ENCODE results near the gene DNAH12.
"Not testable (repeated sequence)": the region's sequence is repeated elsewhere in the genome, so short reads cannot be mapped to it uniquely, and the experiment has no call there.

DNAH12 gene

DNA sequence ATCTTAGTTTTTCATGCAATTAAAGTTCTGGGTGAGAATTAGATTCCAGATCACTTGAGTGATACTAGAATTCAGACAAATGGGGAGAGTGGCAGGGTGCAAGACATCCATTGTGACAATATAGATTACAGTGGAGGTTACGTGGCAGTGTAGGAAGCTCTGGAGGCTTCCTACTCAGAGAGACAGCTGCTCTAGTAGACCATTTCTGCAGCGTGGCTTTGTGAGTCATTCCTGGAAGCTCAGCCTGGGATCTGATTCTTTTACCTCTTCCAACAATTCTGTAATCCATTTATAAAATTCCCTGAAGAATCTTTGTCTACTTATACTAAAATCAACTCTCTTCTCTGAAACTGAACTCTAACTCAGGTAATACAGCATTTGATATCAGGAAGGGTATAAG is 161.2 kb downstream of the DNAH12 start:
- H3K4me1 ChIP-seq (ENCODE audit: control insufficient read depth in 2 of 2, insufficient read depth in 1 of 2, low read depth in 1 of 2, low read length in 2 of 2), result no peaks in the 10 kb centered on the region
- no peak overlapping the region for H4K8ac ChIP-seq (ENCODE audit: low read depth, low read length)
- no peak overlapping the region for H3K4me3 ChIP-seq (ENCODE audit: low read length in 2 of 2)
- DNase-seq (ENCODE audit: low spot score), result no peak
- no peak overlapping the region for H2BK15ac ChIP-seq (ENCODE audit: low read length)
- no peak overlapping the region for H3K27ac ChIP-seq (replicated peaks; ENCODE audit: low read length)
- no peak overlapping the region for H3K23ac ChIP-seq (ENCODE audit: low read depth, low read length, poor library complexity)
- H3K9ac ChIP-seq (ENCODE audit: low read depth, low read length, poor library complexity), result no peak overlapping the region
- no peak overlapping the region for H3K18ac ChIP-seq (ENCODE audit: low read length)
- H3K79me1 ChIP-seq (ENCODE audit: low read depth, low read length), result no peaks in the 10 kb centered on the region
- H3K27me3 ChIP-seq (ENCODE audit: control insufficient read depth in 3 of 3, insufficient read depth in 3 of 3, low read depth in 1 of 3, low read length in 3 of 3), result peaks cover 0 to 22% (median 0%) of the 10 kb centered on the region in 3 experiments
- no peaks in the 10 kb centered on the region for H3K36me3 ChIP-seq (replicated peaks in 1 of 2; ENCODE audit: control insufficient read depth in 2 of 2, insufficient read depth in 2 of 2, low read length in 2 of 2)
- no peak overlapping the region for H3K14ac ChIP-seq (ENCODE audit: low read length)
- no peaks in the 10 kb centered on the region for H3K9me3 ChIP-seq (replicated peaks in 1 of 2; ENCODE audit: control insufficient read depth in 2 of 2, insufficient read depth in 1 of 2, low read depth in 1 of 2, low read length in 2 of 2)
- peak overlapping the region; percentile 0 for H2AFZ ChIP-seq (ENCODE audit: low read length)
- no peak overlapping the region for H4K91ac ChIP-seq (ENCODE audit: low read depth, low read length, poor library complexity)
- no peak overlapping the region for H2BK12ac ChIP-seq (ENCODE audit: low read length)
- no peak overlapping the region for H3K4ac ChIP-seq (ENCODE audit: low read length)
- H3K4me2 ChIP-seq (ENCODE audit: insufficient read depth, low read length, poor library complexity, severe bottlenecking), result no peak overlapping the region
- WGBS, 2 donors (ENCODE audit: extremely low coverage in 2 of 2, insufficient read length in 2 of 2, insufficient replicate concordance in 1 of 2), result no CpG with 5 or more reads among the region's 2 CpGs
- no peak overlapping the region for H2BK5ac ChIP-seq (ENCODE audit: low read length)
- H2AK5ac ChIP-seq (ENCODE audit: low read depth, low read length), result no peak overlapping the region
- H2BK120ac ChIP-seq (ENCODE audit: low read depth, low read length), result no peak overlapping the region

DNA sequence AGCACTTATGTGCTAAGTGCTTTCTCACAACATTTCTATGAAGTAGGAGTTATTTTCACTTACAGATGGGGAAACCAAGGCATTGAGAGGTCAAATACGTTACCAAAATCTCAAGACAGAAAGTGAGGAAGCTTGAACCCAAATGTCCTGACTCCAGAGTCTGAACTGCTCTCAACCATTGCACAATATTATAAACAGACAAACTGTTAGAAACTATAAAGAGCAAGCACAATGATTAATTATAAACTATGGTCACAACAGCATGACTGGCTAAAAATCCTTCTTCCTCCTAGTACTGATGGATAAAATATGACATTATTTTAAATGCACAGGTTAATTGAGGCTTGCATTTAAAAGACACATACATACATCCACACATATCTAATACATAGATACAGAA is 173.8 kb downstream of the DNAH12 start:
- H2AFZ ChIP-seq (ENCODE audit: low read length), result no peak overlapping the region
- no peak overlapping the region for H3K14ac ChIP-seq (ENCODE audit: low read length)
- no peak overlapping the region for H2BK120ac ChIP-seq (ENCODE audit: low read depth, low read length)
- WGBS, 2 donors (ENCODE audit: extremely low coverage in 2 of 2, insufficient read length in 2 of 2, insufficient replicate concordance in 1 of 2), result no CpG with 5 or more reads among the region's 1 CpG
- H2BK12ac ChIP-seq (ENCODE audit: low read length), result no peak overlapping the region
- H2BK5ac ChIP-seq (ENCODE audit: low read length), result no peak overlapping the region
- H3K4me3 ChIP-seq (ENCODE audit: low read length in 2 of 2), result no peak overlapping the region
- H2AK5ac ChIP-seq (ENCODE audit: low read depth, low read length), result no peak overlapping the region
- no peaks in the 10 kb centered on the region for H3K9me3 ChIP-seq (replicated peaks in 1 of 2; ENCODE audit: control insufficient read depth in 2 of 2, insufficient read depth in 1 of 2, low read depth in 1 of 2, low read length in 2 of 2)
- no peak overlapping the region for H3K27ac ChIP-seq (replicated peaks; ENCODE audit: low read length)
- peaks cover 0 to 9% (median 0%) of the 10 kb centered on the region in 3 experiments for H3K27me3 ChIP-seq (ENCODE audit: control insufficient read depth in 3 of 3, insufficient read depth in 3 of 3, low read depth in 1 of 3, low read length in 3 of 3)
- no peaks in the 10 kb centered on the region for H3K79me1 ChIP-seq (ENCODE audit: low read depth, low read length)
- no peak overlapping the region for H3K18ac ChIP-seq (ENCODE audit: low read length)
- no peak overlapping the region for H3K23ac ChIP-seq (ENCODE audit: low read depth, low read length, poor library complexity)
- H3K4ac ChIP-seq (ENCODE audit: low read length), result no peak overlapping the region
- DNase-seq (ENCODE audit: low spot score), result no peak
- H3K9ac ChIP-seq (ENCODE audit: low read depth, low read length, poor library complexity), result no peak overlapping the region
- H3K36me3 ChIP-seq (replicated peaks in 1 of 2; ENCODE audit: control insufficient read depth in 2 of 2, insufficient read depth in 2 of 2, low read length in 2 of 2), result no peaks in the 10 kb centered on the region
- no peak overlapping the region for H2BK15ac ChIP-seq (ENCODE audit: low read length)
- no peak overlapping the region for H4K91ac ChIP-seq (ENCODE audit: low read depth, low read length, poor library complexity)
- no peak overlapping the region for H4K8ac ChIP-seq (ENCODE audit: low read depth, low read length)
- H3K4me1 ChIP-seq (ENCODE audit: control insufficient read depth in 2 of 2, insufficient read depth in 1 of 2, low read depth in 1 of 2, low read length in 2 of 2), result no peaks in the 10 kb centered on the region
- no peak overlapping the region for H3K4me2 ChIP-seq (ENCODE audit: insufficient read depth, low read length, poor library complexity, severe bottlenecking)

GRCh38 chr3:57365089-57365488 is 179.1 kb downstream of the DNAH12 start:
- not testable (repeated sequence) for H4K8ac ChIP-seq (ENCODE audit: low read depth, low read length)

DNA sequence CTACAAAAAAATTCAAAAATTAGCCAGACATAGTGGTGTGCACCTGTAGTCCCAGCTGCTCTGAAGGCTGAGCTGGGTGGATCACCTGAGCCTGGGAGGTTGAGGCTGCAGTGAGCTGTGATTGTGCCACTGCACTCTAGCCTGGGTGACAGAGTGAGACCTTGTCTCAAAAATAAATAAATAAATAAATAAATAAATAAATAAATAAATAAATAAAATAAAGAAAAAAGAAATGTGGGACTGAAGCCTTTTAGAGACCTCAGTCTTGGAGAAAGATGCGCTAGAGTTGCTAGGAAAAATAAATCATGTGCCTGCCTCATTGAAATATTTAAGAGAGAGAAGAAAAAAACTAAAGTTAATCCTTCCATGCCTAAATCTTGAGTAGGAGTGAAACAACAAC is 187.9 kb downstream of the DNAH12 start:
- not testable (repeated sequence) for H3K4me2 ChIP-seq (ENCODE audit: insufficient read depth, low read length, poor library complexity, severe bottlenecking); H4K8ac ChIP-seq (ENCODE audit: low read depth, low read length); H3K9ac ChIP-seq (ENCODE audit: low read depth, low read length, poor library complexity); H3K4me1 ChIP-seq (ENCODE audit: control insufficient read depth in 2 of 2, insufficient read depth in 1 of 2, low read depth in 1 of 2, low read length in 2 of 2); H3K79me1 ChIP-seq (ENCODE audit: low read depth, low read length); H2AFZ ChIP-seq (ENCODE audit: low read length); H3K9me3 ChIP-seq (replicated peaks in 1 of 2; ENCODE audit: control insufficient read depth in 2 of 2, insufficient read depth in 1 of 2, low read depth in 1 of 2, low read length in 2 of 2); H2BK12ac ChIP-seq (ENCODE audit: low read length); DNase-seq (ENCODE audit: low spot score); H2AK5ac ChIP-seq (ENCODE audit: low read depth, low read length); H3K14ac ChIP-seq (ENCODE audit: low read length); H3K18ac ChIP-seq (ENCODE audit: low read length); H2BK15ac ChIP-seq (ENCODE audit: low read length); H3K23ac ChIP-seq (ENCODE audit: low read depth, low read length, poor library complexity); H4K91ac ChIP-seq (ENCODE audit: low read depth, low read length, poor library complexity); H3K4me3 ChIP-seq (ENCODE audit: low read length in 2 of 2); H3K4ac ChIP-seq (ENCODE audit: low read length); H3K36me3 ChIP-seq (replicated peaks in 1 of 2; ENCODE audit: control insufficient read depth in 2 of 2, insufficient read depth in 2 of 2, low read length in 2 of 2); H2BK5ac ChIP-seq (ENCODE audit: low read length); H2BK120ac ChIP-seq (ENCODE audit: low read depth, low read length); H3K27me3 ChIP-seq (ENCODE audit: control insufficient read depth in 3 of 3, insufficient read depth in 3 of 3, low read depth in 1 of 3, low read length in 3 of 3); H3K27ac ChIP-seq (replicated peaks; ENCODE audit: low read length)
- WGBS, 2 donors (ENCODE audit: extremely low coverage in 2 of 2, insufficient read length in 2 of 2, insufficient replicate concordance in 1 of 2), result no CpG with 5 or more reads among the region's 1 CpG

More at GRCh38 chr3:57365089-57365488, 179.1 kb downstream of the DNAH12 start:
- not testable (repeated sequence) for H3K23ac ChIP-seq (ENCODE audit: low read depth, low read length, poor library complexity); H3K4ac ChIP-seq (ENCODE audit: low read length); H2AK5ac ChIP-seq (ENCODE audit: low read depth, low read length); H3K27ac ChIP-seq (replicated peaks; ENCODE audit: low read length); H3K27me3 ChIP-seq (ENCODE audit: control insufficient read depth in 3 of 3, insufficient read depth in 3 of 3, low read depth in 1 of 3, low read length in 3 of 3); H3K9ac ChIP-seq (ENCODE audit: low read depth, low read length, poor library complexity); H3K4me1 ChIP-seq (ENCODE audit: control insufficient read depth in 2 of 2, insufficient read depth in 1 of 2, low read depth in 1 of 2, low read length in 2 of 2); H3K4me3 ChIP-seq (ENCODE audit: low read length in 2 of 2); H2BK15ac ChIP-seq (ENCODE audit: low read length); H3K14ac ChIP-seq (ENCODE audit: low read length); H2AFZ ChIP-seq (ENCODE audit: low read length); H3K9me3 ChIP-seq (replicated peaks in 1 of 2; ENCODE audit: control insufficient read depth in 2 of 2, insufficient read depth in 1 of 2, low read depth in 1 of 2, low read length in 2 of 2); H3K36me3 ChIP-seq (replicated peaks in 1 of 2; ENCODE audit: control insufficient read depth in 2 of 2, insufficient read depth in 2 of 2, low read length in 2 of 2); H2BK5ac ChIP-seq (ENCODE audit: low read length); H3K18ac ChIP-seq (ENCODE audit: low read length); DNase-seq (ENCODE audit: low spot score); H3K4me2 ChIP-seq (ENCODE audit: insufficient read depth, low read length, poor library complexity, severe bottlenecking); H4K91ac ChIP-seq (ENCODE audit: low read depth, low read length, poor library complexity); H2BK12ac ChIP-seq (ENCODE audit: low read length); H2BK120ac ChIP-seq (ENCODE audit: low read depth, low read length); H3K79me1 ChIP-seq (ENCODE audit: low read depth, low read length)
- WGBS, 2 donors (ENCODE audit: extremely low coverage in 2 of 2, insufficient read length in 2 of 2, insufficient replicate concordance in 1 of 2), result no CpG with 5 or more reads among the region's 2 CpGs

All from neuronal stem cell (in vitro differentiated cells).